Lower leg skin (tissue), 3 donors: ENCODE results near the gene FGF18.

Source experiments
- CTCF ChIP-seq, 3 donors: fragments of 450-650 bp; IDR thresholded peaks; one replicate each; pipeline ENCODE4 v1.5.1; 2016; ENCODE audit warnings: antibody characterized with exemption in 3 of 3, mild to moderate bottlenecking in 3 of 3, moderate library complexity in 2 of 3
- POLR2A ChIP-seq, 2 donors: fragments of 450-650 bp; IDR thresholded peaks; one replicate each; pipeline ENCODE4 v1.6.1; 2016 to 2017; ENCODE audit warnings: antibody characterized with exemption in 2 of 2, mild to moderate bottlenecking in 1 of 2, moderate library complexity in 1 of 2

DNA sequence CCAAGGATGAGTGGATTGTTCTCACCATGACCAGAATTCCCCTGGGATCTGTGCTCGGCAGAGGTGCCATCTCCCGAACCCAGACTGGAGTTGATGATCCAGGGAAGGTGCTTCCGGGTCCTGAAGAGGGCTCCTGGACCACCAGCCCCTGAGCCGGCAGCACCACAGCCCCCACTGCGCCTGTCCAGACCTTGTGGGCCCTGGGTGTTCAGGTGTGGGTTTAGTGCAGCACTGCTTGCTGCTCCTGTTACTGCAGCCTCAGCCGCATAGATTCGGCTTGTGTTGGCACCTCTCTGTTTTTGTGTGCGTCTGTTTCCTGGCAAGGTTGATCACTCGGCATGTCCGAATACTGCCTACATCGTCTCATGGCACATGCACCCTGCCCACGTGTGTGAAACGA lies 48.1 kb upstream of the FGF18 start:
- TF ChIP-seq CTCF (IDR thresholded peaks at IDR 0.05), result no peak
- TF ChIP-seq POLR2A (IDR thresholded peaks at IDR 0.05), result no peak
